Mucosa of descending colon (tissue), 3 donors: ENCODE measurements around the gene PELI3. TPM values are rescaled to one million over a fixed set of nuclear protein-coding genes. Genes with fewer than 3 reads are reported as not detected.

Source experiments
- ATAC-seq: fragments of 200-7000 bp; cut with Tn5 transposase; one replicate; pipeline ENCODE4 v1.9.1; 2020; ENCODE audit warnings: mild to moderate bottlenecking, moderate library complexity
- DNase-seq, 3 donors: peaks; one replicate each; pipeline ENCODE4 v3.0.0-alpha.2; 2020
- H3K36me3 ChIP-seq: fragments of 200-600 bp; one replicate; pipeline ENCODE4 v1.8.0; 2021; ENCODE audit warnings: low read depth, mild to moderate bottlenecking
- H3K4me1 ChIP-seq: fragments of 200-600 bp; one replicate; pipeline ENCODE4 v1.8.0; 2021; ENCODE audit warnings: low read depth, mild to moderate bottlenecking
- H3K4me3 ChIP-seq: fragments of 200-600 bp; one replicate; pipeline ENCODE4 v1.8.0; 2021; ENCODE audit warnings: mild to moderate bottlenecking
- H3K9me3 ChIP-seq: fragments of 200-600 bp; one replicate; pipeline ENCODE4 v1.8.0; 2021; ENCODE audit warnings: mild to moderate bottlenecking
- intact Hi-C, 2 donors: fragments of 100-400 bp; cut with DNase I in 1 of 2; cut with micrococcal nuclease in 1 of 2; formaldehyde crosslinking; loops; one replicate each; pipeline versions ENCODE4 v1.11.0 to v1.11.1; 2022; cut with DNase I, micrococcal nuclease
- total RNA-seq, 3 donors: library from RNA; stranded (reverse); fragmentation: NEBNext Ultra II Directional in 2 of 3; extraction: Animal tissue kit (Norgen Biotek cat#: 25700) in 2 of 3; gene quantifications; one replicate each; pipeline versions ENCODE4 v1.2.1 to v1.2.4, GENCODE V29; 2021 to 2023
- TF ChIP-seq, protein P1 (sequence below): fragments of 200-600 bp; IDR thresholded peaks from one replicate; pipeline ENCODE4 v1.8.0; 2022; ENCODE audit warnings: antibody characterized with exemption, mild to moderate bottlenecking
- donor health status: DM: no; HTN: no; CAD: no; lungs with moderate emphysema.
- donor health status: DM: no; HTN: no; CAD: no.
- donor health status: DM: no; HTN: yes; CAD: no.

Gene PELI3
- total RNA-seq, 3 donors from 2014 or later: 2.8 to 25.5 (median 3.6) TPM

DNA sequence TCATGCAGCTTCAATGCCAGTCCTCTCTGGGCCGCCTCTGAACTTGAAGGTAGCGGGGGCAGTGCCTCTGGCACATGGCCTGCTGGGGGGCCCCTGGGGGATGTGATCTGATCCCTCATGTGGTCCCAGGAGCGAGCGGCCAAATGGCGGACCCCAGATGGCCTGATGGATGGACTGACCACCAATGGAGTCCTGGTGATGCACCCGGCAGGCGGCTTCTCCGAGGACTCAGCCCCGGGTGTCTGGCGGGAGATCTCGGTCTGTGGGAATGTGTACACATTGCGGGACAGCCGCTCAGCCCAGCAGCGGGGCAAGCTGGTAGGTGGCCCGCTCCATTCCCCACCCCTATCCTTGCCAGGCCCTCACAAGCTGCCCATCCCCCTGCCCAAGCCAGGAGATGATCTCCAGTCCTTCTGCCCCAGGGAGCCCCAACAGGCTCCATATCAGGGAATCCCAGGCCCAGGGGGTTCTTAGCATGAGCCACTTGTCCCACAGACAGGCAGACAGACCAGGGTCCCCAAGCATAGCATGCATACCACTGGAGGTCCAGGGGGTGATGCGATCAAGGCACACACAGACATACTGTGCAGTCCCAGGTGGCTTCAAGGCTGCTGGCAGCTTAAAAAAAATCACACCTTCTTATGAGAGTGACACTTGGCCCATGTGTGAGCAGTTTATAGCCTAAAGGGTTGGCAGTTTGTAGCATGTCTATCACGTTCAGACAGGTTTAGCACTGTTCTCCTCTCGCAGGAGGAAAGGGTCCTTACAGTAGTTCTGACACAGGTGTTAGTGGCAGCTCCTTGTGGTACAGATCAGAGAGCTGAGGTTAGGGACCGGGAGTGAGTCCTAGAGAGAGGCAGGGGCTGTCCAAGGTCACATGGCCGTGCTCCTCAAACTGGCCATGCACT lies 7.2 kb downstream of the PELI3 start:
- Histone ChIP-seq H3K9me3 (no peaks in the 10 kb centered on the region), H3K4me1 (no peaks in the 10 kb centered on the region), H3K4me3 (no peak overlapping the region), H3K36me3 (no peaks in the 10 kb centered on the region)
- TF ChIP-seq, protein P1, sequence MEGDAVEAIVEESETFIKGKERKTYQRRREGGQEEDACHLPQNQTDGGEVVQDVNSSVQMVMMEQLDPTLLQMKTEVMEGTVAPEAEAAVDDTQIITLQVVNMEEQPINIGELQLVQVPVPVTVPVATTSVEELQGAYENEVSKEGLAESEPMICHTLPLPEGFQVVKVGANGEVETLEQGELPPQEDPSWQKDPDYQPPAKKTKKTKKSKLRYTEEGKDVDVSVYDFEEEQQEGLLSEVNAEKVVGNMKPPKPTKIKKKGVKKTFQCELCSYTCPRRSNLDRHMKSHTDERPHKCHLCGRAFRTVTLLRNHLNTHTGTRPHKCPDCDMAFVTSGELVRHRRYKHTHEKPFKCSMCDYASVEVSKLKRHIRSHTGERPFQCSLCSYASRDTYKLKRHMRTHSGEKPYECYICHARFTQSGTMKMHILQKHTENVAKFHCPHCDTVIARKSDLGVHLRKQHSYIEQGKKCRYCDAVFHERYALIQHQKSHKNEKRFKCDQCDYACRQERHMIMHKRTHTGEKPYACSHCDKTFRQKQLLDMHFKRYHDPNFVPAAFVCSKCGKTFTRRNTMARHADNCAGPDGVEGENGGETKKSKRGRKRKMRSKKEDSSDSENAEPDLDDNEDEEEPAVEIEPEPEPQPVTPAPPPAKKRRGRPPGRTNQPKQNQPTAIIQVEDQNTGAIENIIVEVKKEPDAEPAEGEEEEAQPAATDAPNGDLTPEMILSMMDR: no peak
- ATAC-seq: no peak
- intact Hi-C loops: no loop called here
- no peak for DNase-seq

DNA sequence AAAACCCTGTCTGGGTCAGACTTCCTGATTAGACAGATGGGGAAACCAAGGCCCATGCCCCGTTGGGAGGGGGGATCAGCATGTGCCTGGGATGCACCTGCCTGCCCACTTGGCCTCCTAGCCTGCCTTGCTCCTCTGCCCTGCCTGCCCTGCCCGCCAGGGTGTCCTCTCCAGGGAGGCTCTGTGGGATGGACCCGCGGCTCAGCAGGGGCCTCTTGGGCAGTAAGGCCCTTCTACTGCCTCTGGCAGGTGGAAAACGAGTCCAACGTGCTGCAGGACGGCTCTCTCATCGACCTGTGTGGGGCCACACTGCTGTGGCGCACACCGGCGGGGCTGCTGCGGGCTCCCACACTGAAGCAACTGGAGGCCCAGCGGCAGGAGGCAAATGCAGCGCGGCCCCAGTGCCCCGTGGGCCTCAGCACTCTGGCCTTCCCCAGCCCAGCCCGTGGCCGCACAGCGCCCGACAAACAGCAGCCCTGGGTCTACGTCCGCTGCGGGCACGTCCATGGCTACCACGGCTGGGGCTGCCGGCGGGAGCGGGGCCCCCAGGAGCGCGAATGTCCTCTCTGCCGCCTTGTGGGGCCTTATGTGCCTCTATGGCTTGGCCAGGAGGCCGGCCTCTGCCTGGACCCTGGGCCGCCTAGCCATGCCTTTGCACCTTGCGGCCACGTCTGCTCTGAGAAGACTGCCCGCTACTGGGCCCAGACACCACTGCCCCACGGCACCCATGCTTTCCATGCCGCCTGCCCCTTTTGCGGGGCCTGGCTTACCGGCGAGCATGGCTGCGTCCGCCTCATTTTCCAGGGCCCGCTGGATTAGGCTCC lies 8.9 kb downstream of the PELI3 start:
- intact Hi-C loops: no loop called here
- H3K4me3 ChIP-seq: no peak overlapping the region
- no peak for DNase-seq
- TF ChIP-seq, protein P1: no peak
- H3K36me3 ChIP-seq: no peaks in the 10 kb centered on the region
- no peaks in the 10 kb centered on the region for H3K9me3 ChIP-seq
- peaks cover 4% of the 10 kb centered on the region for H3K4me1 ChIP-seq
- no peak for ATAC-seq

DNA sequence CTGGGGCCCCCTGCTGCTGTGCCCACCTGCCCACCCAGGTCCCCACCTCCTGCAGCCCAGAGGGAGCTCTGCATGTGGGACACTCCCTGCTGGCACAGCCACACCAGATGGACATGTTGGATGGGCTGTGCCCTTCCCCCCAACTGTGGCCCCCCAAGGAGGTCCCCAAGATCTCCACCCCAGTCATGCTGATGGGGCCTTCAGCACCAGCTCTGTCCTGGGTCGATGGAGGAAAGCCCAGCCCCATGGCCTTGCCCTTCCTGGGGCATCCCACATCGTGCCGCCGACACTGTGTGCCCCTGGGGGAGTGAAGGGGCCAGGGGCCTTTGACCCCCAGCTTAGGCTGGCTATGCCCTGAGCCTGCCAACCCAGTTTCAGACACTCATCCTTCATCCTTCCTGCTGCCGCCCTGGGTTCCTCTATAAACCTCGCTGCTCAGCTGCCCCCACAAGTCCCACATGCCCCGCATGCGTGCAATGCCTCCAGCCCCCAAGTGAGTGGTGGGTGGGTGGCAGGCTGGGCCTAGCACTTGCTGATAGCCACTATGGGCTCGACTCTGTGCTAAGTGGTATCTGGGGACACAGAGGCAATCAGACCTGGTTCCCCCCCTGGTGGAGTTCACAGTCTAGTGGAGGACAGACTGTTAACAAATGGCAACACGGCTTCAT lies 9.6 kb downstream of the PELI3 start:
- Histone ChIP-seq H3K9me3 (no peaks in the 10 kb centered on the region), H3K4me3 (no peak overlapping the region), H3K4me1 (peaks cover 4% of the 10 kb centered on the region), H3K36me3 (no peaks in the 10 kb centered on the region)
- intact Hi-C loops: no loop called here
- ATAC-seq (no peak), DNase-seq (no peak)
- TF ChIP-seq, protein P1: no peak

DNA sequence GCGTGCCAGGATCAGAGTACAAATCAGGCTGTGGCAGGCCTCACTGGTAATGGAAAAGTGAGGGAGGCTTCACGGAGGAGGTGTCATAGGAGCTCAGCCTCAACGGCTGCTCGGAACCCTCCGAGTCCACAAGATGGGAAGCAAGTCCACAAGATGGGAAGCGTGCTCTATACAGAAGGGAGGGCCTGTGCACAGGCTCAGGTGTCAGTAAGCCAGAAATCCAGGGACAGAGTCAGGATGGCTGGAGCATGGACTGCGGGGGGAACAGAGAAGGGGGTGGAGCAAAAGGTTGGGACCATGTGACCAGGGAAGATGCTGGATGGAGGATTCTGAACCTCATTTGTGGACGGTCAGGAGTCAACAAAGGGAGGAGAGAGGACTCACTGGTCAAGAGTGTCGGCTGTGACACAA lies 10.1 kb downstream of the PELI3 start:
- no peaks in the 10 kb centered on the region for H3K9me3 ChIP-seq
- no peaks in the 10 kb centered on the region for H3K36me3 ChIP-seq
- TF ChIP-seq, protein P1: no peak
- H3K4me3 ChIP-seq: no peak overlapping the region
- no peak for ATAC-seq
- intact Hi-C loops: no loop called here
- no peak for DNase-seq
- peaks cover 4% of the 10 kb centered on the region for H3K4me1 ChIP-seq

DNA sequence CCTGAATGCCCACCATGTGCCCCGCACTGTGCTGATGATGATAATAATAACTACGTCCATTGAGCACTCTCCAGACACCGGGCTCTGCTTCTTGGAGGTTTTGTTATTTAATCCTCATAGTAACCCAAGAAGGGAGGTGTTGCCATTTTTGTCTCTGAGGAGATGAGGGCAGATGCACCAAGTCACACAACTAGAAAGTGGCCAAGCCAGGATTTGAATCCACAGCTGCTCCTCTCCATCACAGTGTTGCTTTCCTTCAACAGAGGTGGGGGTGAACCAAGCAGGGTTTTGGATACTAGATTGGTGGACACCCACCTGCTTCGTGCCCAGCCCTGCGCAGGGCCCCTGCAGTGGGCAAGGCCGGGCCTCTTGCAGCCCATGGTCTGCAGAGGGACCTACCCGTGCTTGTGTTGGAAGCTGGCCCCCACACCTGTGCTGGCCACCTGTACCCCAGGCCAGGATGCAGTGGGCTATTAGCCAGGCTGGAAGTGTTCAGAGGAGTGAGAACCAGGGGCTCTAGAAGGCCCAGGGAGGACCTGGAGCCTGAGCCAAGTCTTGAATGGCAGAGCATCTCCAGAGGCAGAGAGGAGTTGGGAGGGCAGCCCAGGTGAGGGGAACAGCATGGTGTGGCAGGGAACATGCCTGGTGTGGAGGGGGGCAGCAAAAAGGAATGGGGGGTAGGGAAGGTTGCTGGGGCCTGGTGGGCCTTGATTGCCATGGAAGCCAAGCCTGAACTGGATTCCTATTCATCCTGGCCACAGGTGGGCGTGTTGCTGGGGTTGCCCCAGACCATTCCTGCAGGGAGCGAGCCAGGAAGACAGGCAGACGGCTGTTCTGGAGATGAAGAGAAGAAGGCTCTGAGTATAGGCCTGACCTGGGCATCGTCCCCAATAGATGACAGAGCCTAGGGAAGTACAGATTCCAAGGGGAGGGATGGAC lies 10.8 kb downstream of the PELI3 start:
- intact Hi-C loops: no loop called here
- H3K9me3 ChIP-seq: no peaks in the 10 kb centered on the region
- ATAC-seq (no peak), DNase-seq (no peak)
- H3K4me3 ChIP-seq: no peak overlapping the region
- no peaks in the 10 kb centered on the region for H3K36me3 ChIP-seq
- TF ChIP-seq, protein P1: no peak
- peaks cover 4% of the 10 kb centered on the region for H3K4me1 ChIP-seq
